Thoracic aorta (tissue), 2 donors: Measurements from ENCODE around the gene KRTAP2-1. TPM values are rescaled to one million over a fixed set of nuclear protein-coding genes. Genes with fewer than 3 reads are reported as not detected.
"Not testable (repeated sequence)": the region's sequence is repeated elsewhere in the genome, so short reads cannot be mapped to it uniquely, and the experiment has no call there.

Experiments
- ATAC-seq: fragments of 150-250 bp; one replicate; pipeline ENCODE4 v1.8.0; 2017; ENCODE audit warnings: low read depth; ENCODE audit not compliant: insufficient number of reproducible peaks, low FRiP score
- DNase-seq: peaks from one replicate; pipeline ENCODE4 v3.0.0-alpha.2; 2020; ENCODE audit warnings: low spot score
- H3K27ac ChIP-seq, 2 donors: fragments of 200-600 bp; sonication (generic); 1 replicate in 1 of 2; 2 replicates in 1 of 2; pipeline ENCODE4 v1.5.1; 2016; ENCODE audit warnings: mild to moderate bottlenecking in 2 of 2, moderate library complexity in 2 of 2
- H3K27me3 ChIP-seq: fragments of 200-600 bp; sonication (generic); replicated peaks from 2 replicates; pipeline ENCODE4 v1.6.0; 2016; ENCODE audit warnings: mild to moderate bottlenecking; ENCODE audit not compliant: insufficient read depth
- H3K36me3 ChIP-seq: fragments of 200-600 bp; sonication (generic); one replicate; pipeline ENCODE4 v1.5.1; 2016
- H3K4me1 ChIP-seq, 2 donors: fragments of 200-600 bp; sonication (generic); 1 replicate in 1 of 2; 2 replicates in 1 of 2; pipeline versions ENCODE4 v1.5.1 to v1.6.0; 2016; ENCODE audit warnings: low read depth in 2 of 2, mild to moderate bottlenecking in 1 of 2; ENCODE audit not compliant: control insufficient read depth in 1 of 2
- H3K4me3 ChIP-seq: fragments of 200-600 bp; sonication (generic); 2 replicates; pipeline ENCODE4 v1.5.1; 2016; ENCODE audit warnings: mild to moderate bottlenecking
- H3K9me3 ChIP-seq: fragments of 200-600 bp; sonication (generic); 2 replicates; pipeline ENCODE4 v1.5.1; 2016
- total RNA-seq, 2 donors: library from RNA; depleted of rRNA; stranded (reverse); fragments of >200 nt; gene quantifications; one replicate each; pipeline versions ENCODE4 v1.1.0 to v1.2.3, GENCODE V29; 2016
- TF ChIP-seq, protein P1 (sequence below): fragments of 200-600 bp; sonication (generic); IDR thresholded peaks from one replicate; pipeline ENCODE4 v1.5.1; 2019; ENCODE audit warnings: antibody characterized with exemption

KRTAP2-1 gene
- total RNA-seq, 2 donors from 2014 or later: not detected

DNA sequence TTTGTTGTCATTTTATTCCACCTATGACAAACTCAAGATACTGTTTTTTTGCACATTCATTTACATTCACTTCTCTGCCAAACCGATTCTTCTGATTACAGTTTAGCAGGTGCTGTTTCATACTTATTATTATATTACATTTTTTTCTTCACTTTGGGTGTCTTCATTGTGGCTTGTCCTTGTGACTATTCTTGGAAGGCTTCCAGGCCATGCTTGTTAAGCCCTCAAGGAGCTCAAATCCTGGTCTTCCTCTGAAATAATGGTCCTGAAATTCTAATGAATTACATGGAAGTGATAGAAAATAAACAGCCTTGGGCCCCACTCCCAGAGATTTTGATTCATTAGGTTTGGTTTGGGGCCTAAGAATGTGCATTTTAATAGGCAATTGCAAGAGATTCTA is 17.2 kb upstream of the KRTAP2-1 start:
- H3K27ac ChIP-seq: no peak overlapping the region
- H3K4me1 ChIP-seq: peaks cover 23 to 33% of the 10 kb centered on the region in 2 donors
- H3K4me3 ChIP-seq: no peak overlapping the region
- no peak for DNase-seq
- TF ChIP-seq, protein P1, sequence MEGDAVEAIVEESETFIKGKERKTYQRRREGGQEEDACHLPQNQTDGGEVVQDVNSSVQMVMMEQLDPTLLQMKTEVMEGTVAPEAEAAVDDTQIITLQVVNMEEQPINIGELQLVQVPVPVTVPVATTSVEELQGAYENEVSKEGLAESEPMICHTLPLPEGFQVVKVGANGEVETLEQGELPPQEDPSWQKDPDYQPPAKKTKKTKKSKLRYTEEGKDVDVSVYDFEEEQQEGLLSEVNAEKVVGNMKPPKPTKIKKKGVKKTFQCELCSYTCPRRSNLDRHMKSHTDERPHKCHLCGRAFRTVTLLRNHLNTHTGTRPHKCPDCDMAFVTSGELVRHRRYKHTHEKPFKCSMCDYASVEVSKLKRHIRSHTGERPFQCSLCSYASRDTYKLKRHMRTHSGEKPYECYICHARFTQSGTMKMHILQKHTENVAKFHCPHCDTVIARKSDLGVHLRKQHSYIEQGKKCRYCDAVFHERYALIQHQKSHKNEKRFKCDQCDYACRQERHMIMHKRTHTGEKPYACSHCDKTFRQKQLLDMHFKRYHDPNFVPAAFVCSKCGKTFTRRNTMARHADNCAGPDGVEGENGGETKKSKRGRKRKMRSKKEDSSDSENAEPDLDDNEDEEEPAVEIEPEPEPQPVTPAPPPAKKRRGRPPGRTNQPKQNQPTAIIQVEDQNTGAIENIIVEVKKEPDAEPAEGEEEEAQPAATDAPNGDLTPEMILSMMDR: no peak
- ATAC-seq: no peak
- H3K9me3 ChIP-seq: no peaks in the 10 kb centered on the region
- no peaks in the 10 kb centered on the region for H3K27me3 ChIP-seq
- no peaks in the 10 kb centered on the region for H3K36me3 ChIP-seq

DNA sequence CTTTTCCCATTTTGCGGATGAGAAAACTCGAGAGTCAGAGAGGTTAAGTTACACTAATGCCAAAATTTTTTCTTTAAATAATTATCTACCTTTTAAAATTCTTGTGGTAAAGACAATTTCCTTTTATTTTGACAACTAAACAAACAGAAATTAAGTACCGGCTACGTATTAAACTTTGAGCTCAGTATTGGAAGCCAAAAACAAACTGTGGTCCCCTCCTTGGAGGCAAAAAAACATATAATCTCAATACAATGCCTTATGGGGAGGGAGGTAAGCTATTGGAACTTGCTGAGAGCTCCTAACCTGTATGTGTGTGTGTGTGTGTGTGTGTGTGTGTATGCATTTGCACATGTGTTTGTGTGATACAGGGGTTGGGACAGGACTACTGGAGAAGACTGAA is 16.3 kb upstream of the KRTAP2-1 start:
- no peaks in the 10 kb centered on the region for H3K9me3 ChIP-seq
- no peak overlapping the region for H3K4me3 ChIP-seq
- DNase-seq (no peak), ATAC-seq (no peak)
- H3K4me1 ChIP-seq: peaks cover 23 to 33% of the 10 kb centered on the region in 2 donors
- H3K27ac ChIP-seq: no peak overlapping the region
- no peaks in the 10 kb centered on the region for H3K27me3 ChIP-seq
- H3K36me3 ChIP-seq: no peaks in the 10 kb centered on the region
- TF ChIP-seq, protein P1: no peak

DNA sequence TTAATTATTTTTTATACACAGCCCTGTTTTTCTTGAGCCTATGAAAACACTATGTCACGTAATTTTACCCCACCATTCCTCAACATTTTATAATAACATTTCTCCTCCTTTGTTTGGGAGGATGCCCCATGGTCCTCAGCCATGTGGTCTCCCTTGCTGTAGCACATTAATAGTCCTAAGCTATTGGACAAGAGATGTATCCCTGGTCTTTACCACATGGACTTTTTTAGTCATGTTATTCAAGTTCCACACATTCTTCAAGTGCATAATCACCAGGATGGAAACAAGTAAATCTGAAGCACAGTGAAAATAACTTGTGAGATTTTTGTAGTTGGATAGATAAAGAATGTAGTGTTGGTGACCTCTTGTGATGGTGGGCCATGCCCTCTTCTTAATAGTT is 14.8 kb upstream of the KRTAP2-1 start:
- H3K27me3 ChIP-seq: no peaks in the 10 kb centered on the region
- TF ChIP-seq, protein P1: no peak
- no peaks in the 10 kb centered on the region for H3K9me3 ChIP-seq
- H3K36me3 ChIP-seq: no peaks in the 10 kb centered on the region
- DNase-seq (no peak), ATAC-seq (no peak)
- no peak overlapping the region for H3K4me3 ChIP-seq
- peaks cover 23 to 33% of the 10 kb centered on the region in 2 donors for H3K4me1 ChIP-seq
- H3K27ac ChIP-seq: peak overlapping the region; percentile 52 to 56

DNA sequence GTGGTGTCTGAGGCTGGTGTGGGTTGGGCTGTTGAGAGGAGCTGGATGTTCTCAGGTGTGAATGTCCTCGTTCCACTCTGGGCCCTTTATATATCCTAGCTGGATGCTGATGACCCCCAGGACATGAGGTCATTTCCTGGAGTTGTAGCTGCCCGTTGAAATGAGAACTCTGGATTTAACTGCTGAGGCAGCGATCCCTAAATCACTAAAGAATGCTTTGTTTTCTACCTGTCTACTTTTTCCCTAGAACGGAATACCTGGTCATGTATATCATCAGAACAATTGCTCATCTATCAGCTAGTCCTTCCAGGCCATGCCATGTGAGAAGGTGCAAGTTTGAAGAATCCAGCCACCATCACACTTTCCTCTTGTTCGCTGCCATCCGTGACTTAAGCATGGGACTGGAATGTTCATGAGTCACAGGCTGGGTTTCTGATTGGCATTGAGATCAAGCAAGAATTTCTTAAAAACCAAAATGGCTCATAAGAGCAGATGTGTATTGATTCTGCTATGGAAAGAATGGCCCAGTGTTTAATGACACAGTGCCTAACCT is 13.0 kb upstream of the KRTAP2-1 start, which contains the start of gene KRTAP2-3:
TSS of gene KRTAP2-3 (minus strand) at position 63 of the 553 bp plus-strand sequence. CDS start 64 bp downstream, outside the sequence.
- no peaks in the 10 kb centered on the region for H3K27me3 ChIP-seq
- TF ChIP-seq, protein P1: no peak
- H3K36me3 ChIP-seq: no peaks in the 10 kb centered on the region
- no peaks in the 10 kb centered on the region for H3K9me3 ChIP-seq
- H3K4me1 ChIP-seq: peaks cover 23 to 33% of the 10 kb centered on the region in 2 donors
- no peak for ATAC-seq
- DNase-seq: no peak
- H3K27ac ChIP-seq: peak within 1 kb of the TSS; percentile 52 to 56
- H3K4me3 ChIP-seq: no peak within 1 kb of the TSS

DNA sequence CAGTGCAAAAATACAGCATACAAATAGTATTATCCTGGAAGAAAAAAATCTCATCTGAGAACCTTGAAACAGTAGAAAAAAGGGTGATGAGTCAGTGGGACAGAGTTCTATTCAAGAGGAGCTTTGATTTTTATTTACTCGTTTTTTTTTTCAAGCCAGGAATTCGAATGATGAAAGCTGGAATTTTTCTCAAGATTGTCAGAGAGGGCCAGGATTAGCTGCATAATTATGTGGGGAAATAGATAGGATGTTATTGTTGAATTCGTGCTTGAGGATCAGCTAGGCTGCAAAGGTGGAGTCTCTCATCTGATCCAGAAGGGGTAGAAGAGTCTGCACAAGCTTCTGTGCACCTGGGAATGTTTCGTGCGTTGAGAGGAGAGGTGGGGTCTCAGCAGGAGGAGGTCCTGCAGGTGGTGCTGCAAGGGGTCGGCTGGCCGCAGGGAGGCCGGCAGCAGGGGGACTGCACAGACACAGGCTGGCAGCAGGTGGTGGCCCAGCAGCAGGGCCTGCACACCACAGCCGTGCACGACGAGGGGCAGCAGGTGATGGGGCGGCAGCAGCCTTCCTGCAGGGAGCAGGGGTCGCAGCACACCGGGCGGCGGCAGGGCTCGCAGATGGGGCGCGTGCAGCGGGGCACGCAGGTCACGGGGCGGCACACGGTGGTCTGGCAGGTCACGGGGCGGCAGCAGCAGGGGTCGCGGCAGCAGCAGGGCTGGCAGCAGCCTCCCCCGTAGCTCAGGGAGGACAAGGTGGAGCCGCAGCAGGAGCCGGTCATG is 12.3 kb upstream of the KRTAP2-1 start:
- H3K27me3 ChIP-seq, H3K36me3 ChIP-seq, H3K4me3 ChIP-seq, ATAC-seq, DNase-seq, H3K27ac ChIP-seq, H3K9me3 ChIP-seq: not testable (repeated sequence)
- H3K4me1 ChIP-seq: peaks cover 23 to 33% of the 10 kb centered on the region in 2 donors
